HepG2 (cell line): ENCODE results near the gene NBR1. TPM values are rescaled to one million over a fixed set of nuclear protein-coding genes. Genes with fewer than 3 reads are reported as not detected.
A peak's percentile ranks its signal among the peaks of the same experiment; 100 is the strongest.

ENCODE experiments used
- ARNTL ChIP-seq: sonication (generic); formaldehyde crosslinking; IDR thresholded peaks from 2 replicates; pipeline ENCODE4 v1.4.0; 2020; ENCODE audit warnings: mild to moderate bottlenecking, missing genetic modification reagents
- BRCA1 ChIP-seq: sonication (generic); formaldehyde crosslinking; IDR thresholded peaks from 2 replicates; pipeline ENCODE4 v1.4.0; 2020; ENCODE audit warnings: missing genetic modification reagents
- CBX5 ChIP-seq: sonication (generic); formaldehyde crosslinking; IDR thresholded peaks from 2 replicates; pipeline ENCODE4 v1.4.0; 2020; ENCODE audit warnings: missing genetic modification reagents, borderline replicate concordance
- GMEB1 ChIP-seq: sonication (generic); formaldehyde crosslinking; IDR thresholded peaks from 2 replicates; pipeline ENCODE4 v1.5.1; 2020; ENCODE audit warnings: missing genetic modification reagents, mild to moderate bottlenecking, borderline replicate concordance
- HDAC6 ChIP-seq: fragments of 200-600 bp; sonication (generic); IDR thresholded peaks from 2 replicates; pipeline ENCODE4 v1.7.0; 2017; ENCODE audit warnings: mild to moderate bottlenecking, antibody characterized with exemption, low read length, low read depth
- HOXA3 ChIP-seq: sonication (generic); formaldehyde crosslinking; IDR thresholded peaks from 2 replicates; pipeline ENCODE4 v1.5.0; 2020; ENCODE audit warnings: missing genetic modification reagents
- KDM2A ChIP-seq: sonication (generic); formaldehyde crosslinking; IDR thresholded peaks from 2 replicates; pipeline ENCODE4 v1.4.0; 2020; ENCODE audit warnings: low read depth, missing genetic modification reagents, borderline replicate concordance
- KDM5B ChIP-seq: sonication (generic); formaldehyde crosslinking; IDR thresholded peaks from 2 replicates; pipeline ENCODE4 v1.4.0; 2020; ENCODE audit warnings: missing genetic modification reagents, mild to moderate bottlenecking, borderline replicate concordance
- MEF2D ChIP-seq: sonication (generic); formaldehyde crosslinking; IDR thresholded peaks from 2 replicates; pipeline ENCODE4 v1.5.1; 2020; ENCODE audit warnings: mild to moderate bottlenecking, missing genetic modification reagents
- NKX3-1 ChIP-seq: sonication (generic); formaldehyde crosslinking; IDR thresholded peaks from 2 replicates; pipeline ENCODE4 v1.5.0; 2020; ENCODE audit warnings: missing genetic modification reagents
- PHF8 ChIP-seq: sonication (generic); formaldehyde crosslinking; IDR thresholded peaks from 2 replicates; pipeline ENCODE4 v1.5.0; 2020; ENCODE audit warnings: missing genetic modification reagents
- POLR2G ChIP-seq: fragments of 200-400 bp; formaldehyde crosslinking; IDR thresholded peaks from 2 replicates; pipeline ENCODE4 v1.6.1; 2018; ENCODE audit warnings: mild to moderate bottlenecking, low read depth, low read length, moderate library complexity
- PTBP1 ChIP-seq: fragments of 200-400 bp; formaldehyde crosslinking; IDR thresholded peaks from 2 replicates; pipeline ENCODE4 v1.6.1; 2018; ENCODE audit warnings: low read length, low read depth; ENCODE audit not compliant: poor library complexity, severe bottlenecking
- SAP130 ChIP-seq: IDR thresholded peaks from 2 replicates; pipeline ENCODE4 v1.6.1; 2016; ENCODE audit warnings: low read depth
- SOX13 ChIP-seq, 3 experiments: fragments of 450-650 bp in 1 of 3; sonication (generic) in 1 of 3; formaldehyde crosslinking in 1 of 3; IDR thresholded peaks in 2 of 3; conservative IDR thresholded peaks in 1 of 3; 2 replicates each; pipeline versions ENCODE4 v1.5.0 to v1.6.1; 2016 to 2020; ENCODE audit warnings: antibody characterized with exemption in 1 of 3, mild to moderate bottlenecking in 1 of 3, missing compliant biosample characterization in 1 of 3, missing genetic modification reagents in 1 of 3, moderate library complexity in 1 of 3
- STAG1 ChIP-seq: sonication (generic); formaldehyde crosslinking; IDR thresholded peaks from 2 replicates; pipeline ENCODE4 v1.4.0; 2020; ENCODE audit warnings: missing genetic modification reagents
- U2AF2 ChIP-seq: fragments of 200-400 bp; formaldehyde crosslinking; IDR thresholded peaks from 2 replicates; pipeline ENCODE4 v1.6.1; 2017; ENCODE audit warnings: low read depth, mild to moderate bottlenecking, low read length
- ZBTB1 ChIP-seq: sonication (generic); formaldehyde crosslinking; IDR thresholded peaks from 2 replicates; pipeline ENCODE4 v1.4.0; 2020; ENCODE audit warnings: missing genetic modification reagents, borderline replicate concordance
- ZC3H13 ChIP-seq: sonication (generic); formaldehyde crosslinking; IDR thresholded peaks from 2 replicates; pipeline ENCODE4 v1.8.1; 2023; ENCODE audit warnings: mild to moderate bottlenecking, missing genetic modification reagents, moderate library complexity
- ZFP91 ChIP-seq: sonication (generic); formaldehyde crosslinking; IDR thresholded peaks from 2 replicates; pipeline ENCODE4 v1.9.0; 2022; ENCODE audit warnings: missing genetic modification reagents, mild to moderate bottlenecking, borderline replicate concordance
- ZNF329 ChIP-seq: sonication (generic); formaldehyde crosslinking; IDR thresholded peaks from 2 replicates; pipeline ENCODE4 v1.9.0; 2021; ENCODE audit warnings: low read depth, mild to moderate bottlenecking, missing genetic modification reagents
- ZNF501 ChIP-seq: sonication (generic); formaldehyde crosslinking; IDR thresholded peaks from 2 replicates; pipeline ENCODE4 v1.5.1; 2020; ENCODE audit warnings: mild to moderate bottlenecking, moderate library complexity, missing genetic modification reagents
- ZNF543 ChIP-seq: sonication (generic); formaldehyde crosslinking; IDR thresholded peaks from 2 replicates; pipeline ENCODE4 v1.4.0; 2020; ENCODE audit warnings: mild to moderate bottlenecking, missing genetic modification reagents
- ZNF564 ChIP-seq: sonication (generic); formaldehyde crosslinking; IDR thresholded peaks from 2 replicates; pipeline ENCODE4 v1.8.1; 2023; ENCODE audit warnings: mild to moderate bottlenecking, missing genetic modification reagents
- ZNF598 ChIP-seq: sonication (generic); formaldehyde crosslinking; IDR thresholded peaks from 2 replicates; pipeline ENCODE4 v1.5.1; 2020; ENCODE audit warnings: mild to moderate bottlenecking, missing genetic modification reagents, borderline replicate concordance
- ZNF616 ChIP-seq: sonication (generic); formaldehyde crosslinking; IDR thresholded peaks from 2 replicates; pipeline ENCODE4 v1.5.0; 2020; ENCODE audit warnings: low read depth, mild to moderate bottlenecking, missing genetic modification reagents
- ZNF850 ChIP-seq: sonication (generic); formaldehyde crosslinking; conservative IDR thresholded peaks from 2 replicates; pipeline ENCODE4 v1.9.0; 2021; ENCODE audit warnings: mild to moderate bottlenecking, missing genetic modification reagents
- polyA plus RNA-seq, 8 experiments: library from polyadenylated mRNA; depleted of rRNA in 3 of 8; stranded (reverse) in 7 of 8; unstranded in 1 of 8; fragments of >200 nt; fragmentation: Illumina TruSeq in 4 of 8; extraction: Trizol in 4 of 8; gene quantifications; 2 replicates each; pipeline versions ENCODE4 v1.2.1 to v1.2.3, GENCODE V29; 2011 to 2016; ENCODE audit warnings: low read depth in 4 of 8, missing spikeins in 1 of 8, mixed read lengths in 1 of 8; ENCODE audit not compliant: insufficient read depth in 1 of 8
- total RNA-seq, 5 experiments: library from RNA; depleted of rRNA; stranded (reverse); fragments of >200 nt; fragmentation: Illumina TruSeq; extraction: Trizol; gene quantifications; 2 replicates each; pipeline ENCODE4 v1.2.3, GENCODE V29; 2016; ENCODE audit warnings: low read depth in 1 of 5

Gene NBR1
- total and polyA plus RNA-seq, 2 of the 13 experiments (the other 11 are each of a cell fraction or from before 2014, with no cell fraction given) = 51.7 to 121 TPM

DNA sequence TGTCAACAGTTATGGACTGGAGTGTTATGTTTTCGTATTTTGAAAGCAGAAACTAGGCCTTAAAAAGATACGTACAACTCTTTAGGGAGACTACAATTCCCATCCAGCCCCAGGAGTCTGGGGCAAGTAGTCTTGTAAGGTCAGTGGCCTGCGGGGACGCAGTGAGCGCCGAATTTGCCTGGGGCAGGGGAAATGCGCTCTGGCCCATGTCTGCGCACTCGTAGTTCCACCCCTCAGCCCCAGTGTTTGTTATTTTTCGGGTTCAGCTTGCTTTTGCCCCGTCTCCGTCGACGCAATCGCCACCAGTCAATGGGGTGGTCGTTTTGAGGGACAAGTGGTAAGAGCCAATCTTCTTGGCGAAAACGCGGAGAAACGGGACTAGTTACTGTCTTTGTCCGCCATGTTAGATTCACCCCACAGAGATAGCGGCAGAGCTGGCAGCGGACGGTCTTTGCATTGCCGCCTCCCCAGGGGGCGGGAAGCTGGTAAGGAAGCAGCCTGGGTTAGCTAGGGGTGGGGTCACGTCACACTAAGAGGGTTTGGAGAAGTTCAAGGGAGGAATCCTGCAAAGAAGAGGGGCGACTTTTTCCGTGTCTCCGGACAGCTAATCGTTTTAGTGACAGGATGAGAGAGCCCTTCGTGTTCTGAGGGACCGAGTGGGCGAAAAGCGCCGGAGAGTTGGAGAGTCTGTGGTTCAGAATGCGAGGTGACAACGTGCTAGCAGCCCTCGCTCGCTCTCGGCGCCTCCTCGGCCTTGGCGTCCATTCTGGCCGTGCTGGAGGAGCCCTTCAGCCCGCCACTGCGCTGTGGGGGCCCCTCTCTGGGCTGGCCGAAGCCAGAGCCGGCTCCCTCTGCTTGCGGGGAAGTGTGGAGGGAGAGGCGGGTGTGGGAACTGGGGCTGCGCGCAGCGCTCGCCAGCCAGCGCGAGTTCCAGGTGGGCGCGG, 44.8 kb upstream of the NBR1 start (continued):
- TF ChIP-seq ZNF616 (CRISPR knock-in tag) (no peak), KDM2A (CRISPR knock-in tag) (peak; percentile 32; the same call in 1 of the 2 replicates), HOXA3 (CRISPR knock-in tag) (peak; percentile 11), U2AF2 (no peak), SOX13 (IDR thresholded peaks at IDR 0.05) (no peak), SOX13 (CRISPR knock-in tag; conservative IDR thresholded peaks at IDR 0.05 in 1 of 2, IDR thresholded peaks at IDR 0.05 in 1 of 2) (0 out of 4 replicates have a peak, but pooled peaks of 1 of the 2 experiments have one; percentile 4), KDM5B (0 out of 2 replicates have a peak, but pooled peaks have one; percentile 73), BRCA1 (CRISPR knock-in tag) (no peak), ZNF564 (0 out of 2 replicates have a peak, but pooled peaks have one; percentile 36), CBX5 (CRISPR knock-in tag) (0 out of 2 replicates have a peak, but pooled peaks have one; percentile 13), NKX3-1 (CRISPR knock-in tag) (no peak), SAP130 (peak; percentile 78), STAG1 (0 out of 2 replicates have a peak, but pooled peaks have one; percentile 9), ZNF598 (CRISPR knock-in tag) (0 out of 2 replicates have a peak, but pooled peaks have one; percentile 35), ZNF329 (CRISPR knock-in tag) (peak; percentile 72; the same call in 1 of the 2 replicates), ZBTB1 (CRISPR knock-in tag) (no peak), HDAC6 (no peak), ZNF543 (CRISPR knock-in tag) (no peak), PHF8 (peak; percentile 60), ZNF850 (CRISPR knock-in tag) (peak; percentile 100), ZC3H13 (CRISPR knock-in tag) (peak; percentile 43), ZNF501 (CRISPR knock-in tag) (peak; percentile 58), GMEB1 (no peak), PTBP1 (peak; percentile 30), POLR2G (peak; percentile 61), ARNTL (no peak), ZFP91 (CRISPR knock-in tag) (peak; percentile 53; the same call in 1 of the 2 replicates), MEF2D (CRISPR knock-in tag) (0 out of 2 replicates have a peak, but pooled peaks have one; percentile 27)
